Hepatocyte (in vitro differentiated cells): ENCODE measurements around the gene SH2B3. TPM values are rescaled to one million over a fixed set of nuclear protein-coding genes. Genes with fewer than 3 reads are reported as not detected.

ENCODE experiments used
- DNase-seq: peaks from one replicate; pipeline ENCODE4 v3.0.0-alpha.2; 2016; ENCODE audit warnings: low spot score
- H2AFZ ChIP-seq: fragments of 200-600 bp; sonication (generic); 2 replicates; pipeline ENCODE4 v1.6.0; 2016; ENCODE audit warnings: antibody characterized with exemption, mild to moderate bottlenecking
- H3K27ac ChIP-seq: fragments of 200-600 bp; sonication (generic); 2 replicates; pipeline ENCODE4 v1.5.1; 2016; ENCODE audit warnings: mild to moderate bottlenecking
- H3K27me3 ChIP-seq: fragments of 200-600 bp; sonication (generic); 2 replicates; pipeline ENCODE4 v1.6.1; 2016
- H3K36me3 ChIP-seq: fragments of 200-600 bp; sonication (generic); replicated peaks from 2 replicates; pipeline ENCODE4 v1.5.1; 2016; ENCODE audit warnings: low read depth; ENCODE audit not compliant: insufficient read depth
- H3K4me1 ChIP-seq: fragments of 200-600 bp; sonication (generic); 2 replicates; pipeline ENCODE4 v1.5.1; 2016; ENCODE audit warnings: mild to moderate bottlenecking, moderate library complexity; ENCODE audit not compliant: insufficient read depth
- H3K4me2 ChIP-seq: fragments of 200-600 bp; sonication (generic); 2 replicates; pipeline ENCODE4 v1.6.0; 2016
- H3K4me3 ChIP-seq: fragments of 200-600 bp; sonication (generic); 2 replicates; pipeline ENCODE4 v1.5.1; 2016; ENCODE audit warnings: mild to moderate bottlenecking
- H3K79me2 ChIP-seq: fragments of 200-600 bp; sonication (generic); 2 replicates; pipeline ENCODE4 v1.6.0; 2017; ENCODE audit warnings: mild to moderate bottlenecking
- H3K9me2 ChIP-seq: fragments of 200-600 bp; sonication (generic); replicated peaks from 2 replicates; pipeline ENCODE4 v1.6.0; 2017; ENCODE audit warnings: mild to moderate bottlenecking; ENCODE audit not compliant: insufficient read depth
- H3K9me3 ChIP-seq: fragments of 200-600 bp; sonication (generic); 2 replicates; pipeline ENCODE4 v1.5.1; 2016; ENCODE audit warnings: low read depth, mild to moderate bottlenecking
- H4K20me1 ChIP-seq: fragments of 200-600 bp; sonication (generic); 2 replicates; pipeline ENCODE4 v1.6.0; 2016; ENCODE audit warnings: mild to moderate bottlenecking; ENCODE audit not compliant: insufficient read depth, poor library complexity, severe bottlenecking
- CTCF ChIP-seq: fragments of 200-600 bp; sonication (generic); IDR thresholded peaks from 2 replicates; pipeline ENCODE4 v1.5.1; 2016; ENCODE audit warnings: antibody characterized with exemption, mild to moderate bottlenecking; ENCODE audit not compliant: poor library complexity
- EZH2 ChIP-seq: fragments of 200-600 bp; sonication (generic); IDR thresholded peaks from 2 replicates; pipeline ENCODE4 v1.6.1; 2016; ENCODE audit warnings: antibody characterized with exemption, mild to moderate bottlenecking, borderline replicate concordance
- EZH2phosphoT487 ChIP-seq: fragments of 200-600 bp; sonication (generic); IDR thresholded peaks from one replicate; pipeline ENCODE4 v1.6.1; 2018; ENCODE audit warnings: antibody characterized with exemption, mild to moderate bottlenecking, low read depth, moderate library complexity; ENCODE audit not compliant: unreplicated experiment, severe bottlenecking
- WGBS: methylation state at CpG from one replicate; pipeline ENCODE4 v1.1.6; 2016; ENCODE audit warnings: low lambda C conversion rate; ENCODE audit errors: missing lambda C conversion rate; 5-methylcytosine and 5-hydroxymethylcytosine counted together
- polyA plus RNA-seq: library from polyadenylated mRNA; unstranded; fragments of >200 nt; fragmentation: Nextera tagmentation; extraction: Ambion mirVana; gene quantifications from 2 replicates; pipeline ENCODE4 v1.2.1, GENCODE V29; 2016
- total RNA-seq: library from RNA; depleted of rRNA; stranded (reverse); fragments of >200 nt; gene quantifications from 2 replicates; pipeline ENCODE4 v1.2.3, GENCODE V29; 2014

Gene SH2B3
- total and polyA plus RNA-seq, 2 experiments from 2014 or later = 5.3 to 5.5 TPM

- H3K9me3 ChIP-seq = no peaks in the 10 kb centered on the region
- H4K20me1 ChIP-seq = no peaks in the 10 kb centered on the region
- peak overlapping the region; percentile 80 for H3K27ac ChIP-seq
- H2AFZ ChIP-seq = no peak overlapping the region
- H3K9me2 ChIP-seq = no peaks in the 10 kb centered on the region
- WGBS = 55% methylated on average over 3 of the region's 3 CpGs
- peak overlapping the region; percentile 28 for H3K4me2 ChIP-seq
- peaks cover 3% of the 10 kb centered on the region for H3K79me2 ChIP-seq
- H3K4me1 ChIP-seq = peaks cover 34% of the 10 kb centered on the region
- H3K27me3 ChIP-seq = no peaks in the 10 kb centered on the region
- DNase-seq = no peak
- no peaks in the 10 kb centered on the region for H3K36me3 ChIP-seq
- no peak overlapping the region for H3K4me3 ChIP-seq
- TF ChIP-seq EZH2 = no peak
- TF ChIP-seq EZH2phosphoT487 = no peak
These were observed 28.3 kb downstream of the SH2B3 start for GRCh38 chr12:111434049-111434448.

- no peaks in the 10 kb centered on the region for H4K20me1 ChIP-seq
- no peaks in the 10 kb centered on the region for H3K9me3 ChIP-seq
- H3K36me3 ChIP-seq = no peaks in the 10 kb centered on the region
- H3K4me3 ChIP-seq = no peak overlapping the region
- H3K9me2 ChIP-seq = no peaks in the 10 kb centered on the region
- peak overlapping the region; percentile 28 for H3K4me2 ChIP-seq
- H3K4me1 ChIP-seq = peaks cover 34% of the 10 kb centered on the region
- no peaks in the 10 kb centered on the region for H3K27me3 ChIP-seq
- peak overlapping the region; percentile 80 for H3K27ac ChIP-seq
- peak; percentile 47 for DNase-seq
- no peak for TF ChIP-seq EZH2
- no peak for TF ChIP-seq CTCF
- TF ChIP-seq EZH2phosphoT487 = no peak
- WGBS = 64% methylated on average over 18 of the region's 18 CpGs
- H2AFZ ChIP-seq = no peak overlapping the region
- peaks cover under 1% of the 10 kb centered on the region for H3K79me2 ChIP-seq
These were observed 29.1 kb downstream of the SH2B3 start for GRCh38 chr12:111434680-111435338.

- H4K20me1 ChIP-seq = no peaks in the 10 kb centered on the region
- peak overlapping the region; percentile 80 for H3K27ac ChIP-seq
- H3K4me2 ChIP-seq = no peak overlapping the region
These were observed 30.0 kb downstream of the SH2B3 start for GRCh38 chr12:111435661-111436201.

More at GRCh38 chr12:111435661-111436201, 30.0 kb downstream of the SH2B3 start:
- no peaks in the 10 kb centered on the region for H3K27me3 ChIP-seq
- 94% methylated on average over 16 of the region's 16 CpGs for WGBS
- H2AFZ ChIP-seq = no peak overlapping the region
- no peaks in the 10 kb centered on the region for H3K36me3 ChIP-seq
- no peaks in the 10 kb centered on the region for H3K79me2 ChIP-seq
- no peaks in the 10 kb centered on the region for H3K9me3 ChIP-seq
- no peak for DNase-seq
- TF ChIP-seq EZH2phosphoT487 (no peak), EZH2 (no peak), CTCF (no peak)
- H3K9me2 ChIP-seq = no peaks in the 10 kb centered on the region
- H3K4me1 ChIP-seq = peaks cover 34% of the 10 kb centered on the region
- no peak overlapping the region for H3K4me3 ChIP-seq
